ENCODE measurements around the gene CHRM3.

GRCh38 chr1:239394107-239394506 lies 7.7 kb downstream of the CHRM3 start:
- TF ChIP-seq ELF4 (IDR thresholded peaks at IDR 0.05) (no peak), BHLHE40 (IDR thresholded peaks at IDR 0.05; ENCODE audit: borderline replicate concordance) (no peak), NFRKB (IDR thresholded peaks at IDR 0.05) (no peak), CTBP1 (IDR thresholded peaks at IDR 0.05; ENCODE audit: borderline replicate concordance) (no peak), FOXK2 (IDR thresholded peaks at IDR 0.05) (no peak)

Data from HEK293T (cell line).